HG03432 (cell line): ENCODE measurements around the gene FHIT.
"Not testable (repeated sequence)": the region's sequence is repeated elsewhere in the genome, so short reads cannot be mapped to it uniquely, and the experiment has no call there.

Source experiments
- ATAC-seq: cut with Tn5 transposase; IDR thresholded peaks from one replicate; pipeline ENCODE4 v1.9.1; 2021; ENCODE audit warnings: mild to moderate bottlenecking, moderate library complexity; ENCODE audit not compliant: unreplicated experiment

FHIT gene

GRCh38 chr3:60948488-60948887, 302.8 kb downstream of the FHIT start:
- ATAC-seq = no peak

GRCh38 chr3:60935709-60936108, 315.5 kb downstream of the FHIT start:
- no peak for ATAC-seq

- ATAC-seq = no peak
These were observed 317.4 kb downstream of the FHIT start for GRCh38 chr3:60933824-60934223.

- no peak for ATAC-seq
These were observed 318.6 kb downstream of the FHIT start for GRCh38 chr3:60932643-60933042.

GRCh38 chr3:60932170-60932569, 319.1 kb downstream of the FHIT start:
- ATAC-seq = no peak

GRCh38 chr3:60931452-60931851, 319.8 kb downstream of the FHIT start:
- ATAC-seq = no peak

- ATAC-seq = no peak
These were observed 330.7 kb downstream of the FHIT start for GRCh38 chr3:60920519-60920918.

- no peak for ATAC-seq
These were observed 332.0 kb downstream of the FHIT start for GRCh38 chr3:60919296-60919695.

- ATAC-seq = no peak
These were observed 334.1 kb downstream of the FHIT start for GRCh38 chr3:60917141-60917540.

- ATAC-seq = no peak
These were observed 334.7 kb downstream of the FHIT start for GRCh38 chr3:60916546-60916945.

GRCh38 chr3:60913474-60913873, 337.8 kb downstream of the FHIT start:
- no peak for ATAC-seq

- ATAC-seq = no peak
These were observed 338.4 kb downstream of the FHIT start for GRCh38 chr3:60912876-60913275.

GRCh38 chr3:60912142-60912541, 339.1 kb downstream of the FHIT start:
- no peak for ATAC-seq

GRCh38 chr3:60909526-60909925, 341.7 kb downstream of the FHIT start:
- ATAC-seq = no peak

- ATAC-seq = no peak
These were observed 345.0 kb downstream of the FHIT start for GRCh38 chr3:60906283-60906682.

- ATAC-seq = no peak
These were observed 352.9 kb downstream of the FHIT start for GRCh38 chr3:60898321-60898720.

- no peak for ATAC-seq
These were observed 357.3 kb downstream of the FHIT start for GRCh38 chr3:60893946-60894345.

- ATAC-seq = no peak
These were observed 361.0 kb downstream of the FHIT start for GRCh38 chr3:60890226-60890625.

- ATAC-seq = not testable (repeated sequence)
These were observed 362.3 kb downstream of the FHIT start for GRCh38 chr3:60888952-60889351.

- no peak for ATAC-seq
These were observed 363.7 kb downstream of the FHIT start for GRCh38 chr3:60887574-60887973.

GRCh38 chr3:60886518-60886917, 364.7 kb downstream of the FHIT start:
- ATAC-seq = no peak

GRCh38 chr3:60884005-60884404, 367.2 kb downstream of the FHIT start:
- no peak for ATAC-seq

GRCh38 chr3:60877188-60877587, 374.1 kb downstream of the FHIT start:
- ATAC-seq = no peak

- no peak for ATAC-seq
These were observed 380.9 kb downstream of the FHIT start for GRCh38 chr3:60870396-60870795.
